ENCODE results near the gene SEC23A. TPM values are rescaled to one million over a fixed set of nuclear protein-coding genes. Genes with fewer than 3 reads are reported as not detected.

The SEC23A gene
- total RNA-seq, 1 experiment from 2014 or later: 108 TPM

- CTCF ChIA-PET: no interaction called here
- no peaks in the 10 kb centered on the region for H3K4me1 ChIP-seq
- intact Hi-C loops (cut with micrococcal nuclease; ENCODE audit: unreplicated experiment): no loop called here
- Mint-ChIP-seq H3K36me3 (ENCODE audit: insufficient read depth, unreplicated experiment) (no peaks in the 10 kb centered on the region), H3K4me3 (ENCODE audit: unreplicated experiment) (no peak overlapping the region), H3K9me3 (ENCODE audit: unreplicated experiment) (no peaks in the 10 kb centered on the region), H3K27me3 (ENCODE audit: insufficient read depth, unreplicated experiment) (no peaks in the 10 kb centered on the region), H3K4me1 (ENCODE audit: low read depth, unreplicated experiment) (no peaks in the 10 kb centered on the region), H3K27ac (ENCODE audit: unreplicated experiment) (no peak overlapping the region)
- POLR2A ChIA-PET: no interaction called here
- H3K36me3 ChIP-seq (ENCODE audit: control insufficient read depth, insufficient read depth, low read length): no peaks in the 10 kb centered on the region
- no TSS peak for BruUV-seq (replicated peaks)
- H3K4me3 ChIP-seq (ENCODE audit: low read depth, low read length): no peak overlapping the region
- no peak for TF ChIP-seq CTCF (IDR thresholded peaks at IDR 0.05; ENCODE audit: insufficient read depth in 1 of 2, low read depth in 1 of 2, low read length in 1 of 2, severe bottlenecking in 1 of 2, unreplicated experiment in 1 of 2)
- no peak for DNase-seq
- H3K27me3 ChIP-seq (replicated peaks; ENCODE audit: control insufficient read depth, insufficient read depth, low read length): no peaks in the 10 kb centered on the region
- H3K9me3 ChIP-seq: no peaks in the 10 kb centered on the region
Observed at GRCh38 chr14:38991299-38991698, 111.7 kb downstream of the SEC23A start.

- H3K9me3 ChIP-seq: no peaks in the 10 kb centered on the region
- no peak for DNase-seq
- TF ChIP-seq CTCF (IDR thresholded peaks at IDR 0.05; ENCODE audit: insufficient read depth in 1 of 2, low read depth in 1 of 2, low read length in 1 of 2, severe bottlenecking in 1 of 2, unreplicated experiment in 1 of 2): no peak
- H3K36me3 ChIP-seq (ENCODE audit: control insufficient read depth, insufficient read depth, low read length): no peaks in the 10 kb centered on the region
- H3K36me3 Mint-ChIP-seq (ENCODE audit: insufficient read depth, unreplicated experiment): no peaks in the 10 kb centered on the region
- ChIA-PET POLR2A (no interaction called here), CTCF (no interaction called here)
- H3K27me3 Mint-ChIP-seq (ENCODE audit: insufficient read depth, unreplicated experiment): no peaks in the 10 kb centered on the region
- H3K27me3 ChIP-seq (replicated peaks; ENCODE audit: control insufficient read depth, insufficient read depth, low read length): no peaks in the 10 kb centered on the region
- H3K9me3 Mint-ChIP-seq (ENCODE audit: unreplicated experiment): no peaks in the 10 kb centered on the region
- no peaks in the 10 kb centered on the region for H3K4me1 Mint-ChIP-seq (ENCODE audit: low read depth, unreplicated experiment)
- H3K4me3 ChIP-seq (ENCODE audit: low read depth, low read length): no peak overlapping the region
- BruUV-seq (replicated peaks): no TSS peak
- intact Hi-C loops (cut with micrococcal nuclease; ENCODE audit: unreplicated experiment): no loop called here
- H3K27ac Mint-ChIP-seq (ENCODE audit: unreplicated experiment): no peak overlapping the region
- no peak overlapping the region for H3K4me3 Mint-ChIP-seq (ENCODE audit: unreplicated experiment)
- H3K4me1 ChIP-seq: no peaks in the 10 kb centered on the region
Observed at GRCh38 chr14:38989922-38990546, 113.0 kb downstream of the SEC23A start.

- Mint-ChIP-seq H3K4me3 (ENCODE audit: unreplicated experiment) (no peak overlapping the region), H3K27me3 (ENCODE audit: insufficient read depth, unreplicated experiment) (no peaks in the 10 kb centered on the region), H3K9me3 (ENCODE audit: unreplicated experiment) (no peaks in the 10 kb centered on the region), H3K27ac (ENCODE audit: unreplicated experiment) (no peak overlapping the region), H3K4me1 (ENCODE audit: low read depth, unreplicated experiment) (no peaks in the 10 kb centered on the region), H3K36me3 (ENCODE audit: insufficient read depth, unreplicated experiment) (no peaks in the 10 kb centered on the region)
- ChIA-PET POLR2A (no interaction called here), CTCF (no interaction called here)
- DNase-seq: no peak
- no peak for TF ChIP-seq CTCF (IDR thresholded peaks at IDR 0.05; ENCODE audit: insufficient read depth in 1 of 2, low read depth in 1 of 2, low read length in 1 of 2, severe bottlenecking in 1 of 2, unreplicated experiment in 1 of 2)
- no TSS peak for BruUV-seq (replicated peaks)
- Histone ChIP-seq H3K27me3 (replicated peaks; ENCODE audit: control insufficient read depth, insufficient read depth, low read length) (no peaks in the 10 kb centered on the region), H3K36me3 (ENCODE audit: control insufficient read depth, insufficient read depth, low read length) (no peaks in the 10 kb centered on the region), H3K9me3 (no peaks in the 10 kb centered on the region), H3K4me1 (no peaks in the 10 kb centered on the region), H3K4me3 (ENCODE audit: low read depth, low read length) (no peak overlapping the region)
- intact Hi-C loops (cut with micrococcal nuclease; ENCODE audit: unreplicated experiment): no loop called here
Observed at GRCh38 chr14:38987781-38988180, 115.3 kb downstream of the SEC23A start.
